Measurements from ENCODE around the gene MBNL1.

The MBNL1 gene

DNA sequence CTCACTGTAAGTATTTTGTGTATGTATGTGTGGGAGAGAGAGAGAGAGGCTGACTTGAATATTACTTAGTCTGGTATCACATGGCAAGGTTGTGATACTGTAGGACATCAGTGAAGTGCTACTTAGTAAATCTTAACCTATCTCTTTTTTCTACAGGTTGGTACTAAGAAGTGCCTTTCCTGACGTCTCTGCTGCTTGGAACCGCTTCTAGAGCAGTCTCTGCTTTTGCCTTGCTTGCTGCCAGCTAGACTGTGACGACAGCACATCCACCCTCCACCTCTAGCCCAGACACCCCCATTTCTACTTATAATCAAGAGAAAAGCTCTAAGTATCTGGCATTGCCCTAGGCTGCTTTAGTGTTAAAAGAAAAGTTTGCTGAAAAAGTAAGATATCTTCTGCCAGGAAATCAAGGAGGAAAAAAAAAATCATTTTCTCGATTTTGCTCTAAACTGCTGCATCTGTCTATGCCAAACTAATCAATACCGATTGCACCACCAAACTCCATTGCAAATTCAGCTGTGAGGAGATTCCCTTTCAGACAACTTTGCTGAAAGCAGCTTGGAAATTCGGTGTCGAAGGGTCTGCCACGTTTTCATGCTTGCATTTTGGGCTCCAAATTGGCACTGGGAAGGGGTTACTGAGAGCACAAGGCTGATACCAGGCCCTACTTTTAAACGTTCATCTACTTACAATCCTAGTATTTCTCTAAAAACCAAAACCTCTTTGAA, 30.7 kb downstream of the MBNL1 start:
- no peak for DNase-seq

DNA sequence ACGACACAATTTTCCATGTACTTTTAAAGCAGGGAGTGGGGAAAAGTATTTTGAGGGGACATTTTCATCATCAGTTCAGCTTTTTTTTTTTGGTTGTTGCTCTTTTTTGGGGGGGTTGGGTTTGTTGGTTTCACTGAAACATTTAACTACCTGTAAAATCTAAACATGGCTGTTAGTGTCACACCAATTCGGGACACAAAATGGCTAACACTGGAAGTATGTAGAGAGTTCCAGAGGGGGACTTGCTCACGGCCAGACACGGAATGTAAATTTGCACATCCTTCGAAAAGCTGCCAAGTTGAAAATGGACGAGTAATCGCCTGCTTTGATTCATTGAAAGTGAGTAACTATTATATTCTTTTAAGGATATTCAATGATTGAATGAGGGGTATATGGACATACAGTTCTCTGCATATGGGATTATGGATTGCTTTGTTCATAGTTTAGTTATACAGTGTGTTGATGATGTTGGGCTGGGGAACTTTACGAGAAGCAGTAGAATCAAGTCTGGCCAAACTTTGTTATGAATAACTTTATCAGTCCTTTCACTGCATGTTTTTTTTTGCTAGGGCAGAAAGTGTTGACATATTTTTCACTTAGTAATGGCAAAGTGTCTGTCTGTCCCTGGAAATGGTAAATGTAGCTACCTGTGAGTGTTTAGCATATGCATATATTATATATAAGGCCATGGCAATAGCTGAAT, 31.5 kb downstream of the MBNL1 start:
- DNase-seq = no peak

DNA sequence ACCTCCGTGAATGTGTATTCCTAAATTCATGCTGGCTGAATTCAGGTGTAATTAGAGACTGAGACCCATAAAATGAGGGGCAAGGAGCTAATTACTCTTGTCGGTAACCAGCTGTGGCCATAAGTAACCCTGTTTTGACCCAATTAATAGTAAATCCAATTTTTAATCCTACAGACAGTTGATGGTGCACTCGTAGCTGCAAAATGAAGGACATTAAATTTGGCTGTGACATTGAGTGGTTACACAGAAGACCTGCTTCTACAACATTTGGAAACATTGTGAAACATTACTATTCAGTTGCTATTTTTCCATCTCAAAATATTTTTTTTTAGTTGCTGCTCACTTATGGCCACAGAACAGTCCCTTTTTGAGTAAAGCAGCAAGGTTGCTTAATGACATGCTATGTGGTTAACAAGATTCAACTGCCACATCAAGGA, 33.0 kb downstream of the MBNL1 start:
- no peak for DNase-seq

DNA sequence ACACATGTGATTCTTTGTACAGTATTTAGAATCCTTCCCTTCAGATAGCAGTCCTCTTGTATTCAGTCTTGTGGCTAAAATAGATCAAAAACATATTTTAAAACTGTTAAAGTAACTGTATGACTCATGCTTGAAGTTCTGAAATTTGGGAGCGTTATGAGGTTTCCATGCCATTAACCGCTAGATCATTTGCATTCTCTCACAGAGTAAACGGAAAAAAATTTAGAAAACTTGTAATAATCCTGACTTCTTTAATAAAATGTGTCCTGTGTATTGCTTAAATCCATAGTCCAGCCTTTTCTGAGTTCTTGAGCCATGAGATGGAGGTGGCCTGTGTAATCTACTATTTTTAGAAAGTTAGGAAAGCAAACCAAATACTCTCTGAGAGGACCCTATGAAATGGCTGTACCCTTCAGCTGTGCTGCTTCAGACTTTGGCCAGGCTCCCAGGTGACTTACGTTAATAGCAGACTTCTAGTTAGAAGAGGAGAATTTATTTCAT, 33.8 kb downstream of the MBNL1 start:
- DNase-seq = no peak

DNA sequence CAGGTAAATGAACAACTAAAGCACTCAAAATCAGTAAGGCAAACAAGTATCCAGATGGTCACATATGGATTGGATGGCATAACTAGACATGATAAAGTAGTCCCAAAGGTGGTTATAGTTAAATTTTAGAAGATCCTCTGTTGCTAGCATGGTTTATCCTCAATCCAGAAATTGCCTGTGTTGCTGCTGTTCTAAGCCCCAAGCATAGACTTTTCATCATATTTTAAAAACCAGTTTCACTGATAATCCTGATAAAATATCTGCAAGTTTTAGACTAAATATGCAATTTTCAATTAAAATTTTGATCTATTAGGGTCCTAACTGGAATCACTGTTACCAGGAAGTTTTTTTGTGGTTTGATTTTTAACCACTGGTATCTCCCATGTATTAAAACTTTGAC, 35.4 kb downstream of the MBNL1 start:
- DNase-seq = no peak

DNA sequence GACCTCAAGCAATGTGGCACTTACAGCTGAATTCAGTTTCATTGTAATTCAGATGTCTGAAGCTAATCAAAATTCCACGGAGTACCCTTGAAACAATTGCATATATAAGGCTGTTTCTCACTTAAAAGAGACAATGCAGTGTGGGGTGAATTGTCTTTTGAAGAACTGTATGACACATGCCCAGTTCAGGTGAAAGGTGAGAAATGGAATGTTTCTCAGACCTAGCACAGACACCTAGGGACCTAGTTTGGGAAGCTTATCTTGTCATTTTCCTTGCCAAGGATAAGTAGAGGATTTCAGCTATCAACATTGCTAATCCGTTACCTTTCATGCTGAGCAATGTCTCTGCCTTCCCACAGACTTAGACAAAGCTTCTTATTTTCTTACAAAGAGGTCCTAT, 36.3 kb downstream of the MBNL1 start:
- no peak for DNase-seq

DNA sequence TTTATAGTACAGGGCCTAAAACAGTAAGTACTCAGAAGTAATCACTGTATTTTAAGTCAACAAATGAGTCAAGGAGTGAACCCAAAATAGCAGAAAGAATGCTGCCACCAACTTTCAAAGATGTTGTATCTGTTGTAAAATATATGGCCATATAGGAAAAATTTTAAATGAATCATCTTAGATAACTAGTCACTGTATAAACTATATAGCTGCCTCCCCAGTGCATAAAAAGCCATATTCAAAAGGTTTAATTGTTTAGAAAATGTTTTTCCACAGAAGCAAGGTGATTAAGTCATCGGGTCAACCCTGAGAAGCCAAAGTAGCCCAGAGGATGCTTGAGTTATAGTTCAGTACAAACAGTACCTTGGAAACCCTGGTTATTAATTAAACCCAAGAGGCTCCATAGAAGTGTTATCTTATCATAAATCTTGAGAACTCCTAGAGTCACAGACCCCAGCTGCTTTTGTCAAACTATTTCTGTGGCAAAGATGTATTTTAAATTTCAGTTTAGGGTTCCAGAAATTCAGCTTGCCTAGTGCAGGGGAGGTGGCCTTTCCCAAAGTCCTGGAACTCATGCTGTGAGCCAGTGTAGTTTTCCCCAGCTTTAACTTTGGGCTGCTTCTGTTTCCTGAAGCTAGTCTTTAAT, 39.2 kb downstream of the MBNL1 start:
- no peak for DNase-seq

DNA sequence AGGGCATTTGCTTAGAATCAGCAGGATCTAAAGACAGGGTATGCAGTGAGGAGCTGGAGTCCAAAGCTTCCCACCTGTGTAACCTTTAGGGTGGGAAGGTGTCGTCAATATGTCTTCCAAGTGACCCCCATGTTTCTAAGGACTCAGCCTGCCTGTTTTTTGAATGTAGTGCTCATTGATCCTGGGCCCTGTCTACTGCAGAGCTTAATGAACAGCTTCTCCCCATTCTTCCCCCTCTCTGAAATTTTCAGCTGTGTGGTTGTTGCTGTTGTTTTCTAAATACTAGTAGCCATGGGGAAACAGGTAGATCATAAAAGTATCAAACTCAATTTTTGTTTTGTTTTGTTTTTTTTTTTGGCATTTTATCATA, 39.7 kb downstream of the MBNL1 start:
- no peak for DNase-seq

DNA sequence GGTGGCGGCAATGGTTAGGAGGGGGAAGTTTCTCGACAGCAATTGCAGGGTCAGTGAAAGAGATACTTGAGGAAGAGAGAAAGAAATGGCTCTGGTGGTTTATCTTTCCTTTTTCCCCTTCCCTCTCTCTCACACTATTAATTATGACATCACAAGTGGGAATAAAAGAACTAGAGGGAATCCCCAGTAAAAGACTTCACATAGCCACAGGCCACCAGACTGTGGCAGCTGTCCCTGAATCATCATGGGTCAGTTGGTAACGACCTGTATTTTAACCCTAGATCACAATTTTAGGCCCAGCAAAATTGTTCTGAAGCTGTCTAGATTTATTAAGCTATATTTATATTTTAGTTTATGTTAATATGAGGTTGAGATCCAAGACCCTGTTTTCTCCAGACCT, 40.3 kb downstream of the MBNL1 start:
- DNase-seq = no peak

DNA sequence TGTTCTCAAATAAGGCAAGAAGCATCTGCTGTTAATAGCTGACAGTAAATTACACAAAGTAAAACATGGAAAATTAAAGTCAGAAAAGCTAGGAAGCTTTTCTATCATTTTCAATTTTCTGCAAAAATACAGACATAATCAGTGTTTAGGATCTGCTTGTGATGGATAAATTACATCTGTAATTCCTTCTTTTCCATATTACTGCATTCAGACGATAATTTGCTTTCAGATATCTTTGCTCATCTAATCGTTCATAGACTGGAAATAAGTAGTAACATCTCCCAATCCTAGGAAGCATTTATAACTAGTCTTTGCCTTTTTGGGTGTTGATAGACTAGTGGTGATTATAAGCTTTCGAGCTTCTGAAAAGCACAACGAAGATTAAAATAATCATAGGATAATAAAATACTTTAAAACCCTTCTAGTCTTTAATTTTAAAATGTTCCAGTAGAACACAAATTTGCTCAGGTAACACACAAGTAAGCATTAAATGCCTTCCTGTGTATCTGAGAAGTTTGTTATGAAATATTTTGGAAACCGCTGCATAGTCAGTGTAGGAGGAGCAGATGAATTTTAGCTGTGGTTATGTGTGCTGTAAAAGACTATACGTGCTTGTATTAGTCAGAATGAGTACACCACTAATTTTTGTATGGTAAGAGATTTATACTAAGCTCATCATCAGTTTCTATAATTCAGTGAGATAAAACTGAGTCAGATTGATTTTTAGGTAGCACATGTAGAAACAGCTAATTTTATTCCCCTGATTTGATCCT, 41.0 kb downstream of the MBNL1 start:
- no peak for DNase-seq

DNA sequence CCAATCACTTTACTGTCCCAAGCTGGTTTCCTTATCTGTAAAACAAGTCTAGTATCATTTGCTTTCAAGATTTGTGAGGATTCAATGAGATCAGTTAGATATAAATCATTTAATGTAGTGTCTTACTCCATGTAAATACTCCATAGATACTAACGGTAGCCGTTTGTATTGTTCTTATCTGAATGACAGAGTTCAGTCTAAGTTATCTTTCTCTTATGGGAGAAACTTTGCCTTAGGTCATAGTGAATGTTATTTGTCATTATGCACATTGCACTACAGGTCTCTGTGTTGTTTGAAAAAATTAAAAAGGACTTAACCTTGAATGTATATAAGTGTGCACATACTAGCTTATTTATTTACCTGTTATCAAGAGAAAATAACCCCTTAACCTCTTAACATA, 44.7 kb downstream of the MBNL1 start:
- no peak for DNase-seq

DNA sequence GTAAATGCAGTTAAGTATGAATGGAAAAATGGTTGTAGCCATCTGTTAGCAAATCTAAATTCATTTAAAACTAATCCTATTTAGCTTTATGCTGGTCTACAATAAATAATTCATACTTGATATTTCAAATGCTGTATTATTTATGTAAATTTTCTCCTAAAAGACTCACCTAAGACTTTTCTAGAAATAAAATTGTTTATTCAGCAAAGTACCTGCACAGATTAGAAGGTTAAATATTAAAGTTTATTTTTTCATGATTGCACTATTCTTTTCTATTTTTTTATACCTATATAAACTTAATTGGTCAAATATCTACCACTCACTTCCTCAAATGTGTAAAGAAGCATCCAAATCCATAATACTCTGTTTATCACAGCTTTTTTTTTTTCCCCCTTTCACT, 45.2 kb downstream of the MBNL1 start:
- no peak for DNase-seq

DNA sequence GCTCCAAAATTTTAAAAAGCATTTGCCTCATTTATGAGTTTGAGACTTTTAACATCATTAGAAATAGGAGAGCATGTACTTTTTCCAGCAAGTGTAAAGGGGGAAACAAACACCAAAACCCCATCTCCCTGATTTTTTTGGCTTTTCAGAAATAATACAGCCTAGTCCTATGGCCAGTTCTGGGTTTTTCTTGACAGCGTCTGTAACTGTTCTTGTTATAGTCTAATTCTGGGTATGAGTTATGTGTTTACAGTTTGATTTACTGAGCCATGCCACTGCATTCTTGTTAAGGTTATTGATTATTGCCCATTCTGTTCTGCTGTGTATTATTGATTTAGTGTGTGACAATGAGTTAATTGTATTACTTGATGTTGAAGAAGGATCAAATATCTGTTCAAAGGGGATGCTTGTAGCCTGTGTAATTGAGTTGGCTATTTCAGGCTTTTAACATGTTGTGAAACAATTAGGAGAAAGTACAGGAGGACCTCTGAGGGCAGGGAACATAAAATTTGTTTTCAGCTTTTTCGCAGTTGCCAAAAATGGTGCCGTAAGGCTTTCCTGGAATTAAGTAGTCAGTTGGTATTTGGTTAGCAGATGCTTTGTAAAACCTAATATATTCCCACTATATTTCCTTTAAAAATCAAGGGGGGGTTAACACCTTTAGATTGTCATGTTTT, 46.1 kb downstream of the MBNL1 start:
- no peak for DNase-seq

DNA sequence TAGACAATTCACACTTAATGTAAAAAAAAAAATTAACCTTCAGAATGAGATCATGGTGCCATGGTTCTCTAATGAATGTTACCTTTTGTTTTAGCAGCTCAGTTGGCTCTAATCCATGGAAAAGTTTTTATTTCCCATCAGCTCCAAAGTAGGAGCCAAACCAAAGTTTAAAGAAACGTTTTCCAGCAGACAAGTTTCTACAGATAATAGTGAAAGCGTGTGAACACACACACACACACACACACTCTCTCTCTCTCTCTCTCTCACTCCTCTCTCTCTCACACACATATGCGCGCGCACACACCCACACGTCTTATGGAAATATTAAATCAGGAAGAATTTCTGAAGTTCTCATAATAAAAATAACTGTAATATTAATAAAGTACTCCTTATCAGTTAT, 46.9 kb downstream of the MBNL1 start:
- DNase-seq = no peak

DNA sequence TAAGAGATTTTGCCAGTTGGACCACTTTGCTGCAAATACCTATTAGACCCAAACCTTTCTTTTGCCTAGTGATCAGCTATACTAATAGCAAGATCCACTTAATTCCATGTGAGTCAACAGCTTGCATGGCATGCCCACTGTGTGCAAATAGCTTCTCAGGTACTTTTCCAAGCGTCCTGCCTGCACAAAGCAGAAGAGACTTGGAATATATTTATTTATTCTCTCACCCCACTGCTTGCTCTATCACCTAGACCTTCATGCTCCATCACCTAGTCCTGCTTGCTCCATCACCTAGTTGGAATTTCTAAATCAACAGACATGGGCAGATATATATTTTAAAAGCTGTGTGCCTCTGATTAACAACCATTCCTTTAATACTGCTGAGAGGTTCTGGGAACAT, 47.6 kb downstream of the MBNL1 start:
- DNase-seq = no peak

DNA sequence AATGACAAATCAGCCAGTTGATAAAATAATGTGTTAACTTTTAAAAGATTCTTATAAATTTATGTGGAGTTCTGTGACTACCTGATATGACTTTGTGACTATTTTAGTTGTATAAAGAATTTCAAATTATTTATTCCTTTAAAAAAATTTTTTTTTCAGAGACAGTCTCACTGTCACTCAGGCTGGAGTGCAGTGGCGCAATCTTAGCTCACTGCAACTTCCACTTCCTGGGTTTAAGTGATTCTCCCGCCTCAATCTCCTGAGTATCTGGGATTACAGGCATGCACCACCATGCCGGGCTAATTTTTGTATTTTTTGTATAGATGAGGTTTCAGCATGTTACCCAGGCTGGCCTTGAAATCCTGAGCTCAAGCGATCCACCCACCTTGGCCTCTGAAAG, 48.5 kb downstream of the MBNL1 start:
- no peak for DNase-seq

DNA sequence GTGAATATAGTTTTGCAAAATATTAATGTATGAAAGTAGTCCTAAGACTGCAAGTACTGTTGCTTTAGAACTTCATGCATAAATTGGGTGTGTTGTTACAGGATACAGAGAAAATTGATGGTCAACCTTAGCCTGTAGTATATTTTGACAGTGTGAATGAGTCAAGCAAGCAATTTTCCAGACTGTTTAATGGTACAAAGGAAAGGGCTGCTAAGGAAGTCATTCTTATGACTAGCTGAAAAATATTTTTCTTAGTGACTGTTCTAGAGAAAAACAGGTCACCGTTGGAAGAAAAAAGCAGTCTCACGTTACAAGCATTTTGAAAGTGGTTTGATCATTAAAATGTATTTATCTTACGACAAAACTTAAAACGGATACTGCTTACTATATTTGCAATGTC, 49.2 kb downstream of the MBNL1 start:
- DNase-seq = no peak

DNA sequence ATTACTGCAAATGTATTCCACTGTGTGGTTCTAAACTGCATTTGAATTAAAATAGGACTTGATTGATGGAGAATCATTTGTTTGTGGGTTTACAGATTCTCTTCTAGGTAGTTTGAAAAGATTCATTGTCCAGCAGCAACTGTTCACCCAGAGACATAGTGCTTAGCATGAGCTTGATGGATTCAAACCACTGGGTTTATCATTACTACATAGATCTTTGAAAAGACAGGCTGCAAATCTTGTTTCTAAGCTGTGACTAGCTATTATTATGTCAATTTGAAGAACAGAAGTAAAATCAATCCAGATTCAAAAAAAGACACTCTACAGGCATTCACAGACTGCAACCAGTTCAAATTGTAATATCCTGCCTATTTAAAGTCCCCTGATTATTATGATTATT, 49.8 kb downstream of the MBNL1 start:
- DNase-seq = no peak

DNA sequence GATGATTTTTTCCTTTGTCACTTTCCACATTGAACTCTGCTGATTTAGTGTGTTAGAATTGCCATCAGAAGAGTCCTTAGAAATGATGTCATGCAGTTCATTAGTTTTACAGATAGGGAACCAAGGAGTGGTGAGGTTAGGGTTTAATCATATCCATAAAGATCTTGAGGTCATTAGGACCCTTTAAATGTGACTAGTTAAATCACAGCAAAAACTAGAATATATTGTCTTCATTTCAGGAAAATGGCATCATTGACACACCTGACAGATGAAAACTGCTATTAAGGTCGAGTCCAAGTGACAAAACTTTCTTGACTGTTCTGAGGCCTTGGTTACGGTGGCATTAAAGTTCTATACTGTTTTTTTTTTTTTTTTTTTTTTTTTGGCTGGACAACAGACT, 50.5 kb downstream of the MBNL1 start:
- DNase-seq = no peak

DNA sequence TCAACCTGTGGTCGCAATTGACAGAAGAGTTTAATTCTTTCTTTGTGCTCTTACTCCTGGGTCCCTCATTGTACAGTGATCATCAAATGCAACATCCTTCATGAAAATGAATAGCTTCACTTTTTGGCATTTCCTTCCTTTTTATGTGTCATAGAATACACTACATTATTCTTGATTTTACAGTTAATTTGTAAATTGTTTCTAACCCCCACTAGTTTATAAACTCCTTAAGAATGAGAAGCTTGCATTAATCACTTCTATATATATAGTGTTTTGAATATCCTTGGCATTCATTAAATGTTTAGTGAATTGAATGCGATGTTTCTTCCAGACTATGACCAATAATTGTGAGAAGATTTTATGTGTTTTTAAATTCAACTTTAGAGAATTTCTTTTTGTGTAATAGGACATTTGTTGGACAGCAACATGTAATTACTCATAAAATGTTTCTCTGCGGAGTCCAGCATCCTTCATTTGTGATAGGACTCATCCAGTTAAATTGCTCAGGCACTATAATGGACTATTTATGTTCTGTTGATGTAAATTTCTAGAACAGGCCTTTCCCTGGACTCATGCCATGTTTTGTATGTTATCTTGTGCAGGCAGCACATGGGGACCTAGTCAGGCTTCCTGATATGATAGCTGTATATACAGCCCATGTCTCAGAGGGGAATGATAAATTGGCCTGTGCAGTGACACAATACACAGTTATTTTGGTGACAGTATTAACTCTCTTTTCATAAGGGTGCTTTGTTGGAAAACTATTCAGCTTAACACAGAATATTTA, 51.3 kb downstream of the MBNL1 start:
- DNase-seq = no peak

DNA sequence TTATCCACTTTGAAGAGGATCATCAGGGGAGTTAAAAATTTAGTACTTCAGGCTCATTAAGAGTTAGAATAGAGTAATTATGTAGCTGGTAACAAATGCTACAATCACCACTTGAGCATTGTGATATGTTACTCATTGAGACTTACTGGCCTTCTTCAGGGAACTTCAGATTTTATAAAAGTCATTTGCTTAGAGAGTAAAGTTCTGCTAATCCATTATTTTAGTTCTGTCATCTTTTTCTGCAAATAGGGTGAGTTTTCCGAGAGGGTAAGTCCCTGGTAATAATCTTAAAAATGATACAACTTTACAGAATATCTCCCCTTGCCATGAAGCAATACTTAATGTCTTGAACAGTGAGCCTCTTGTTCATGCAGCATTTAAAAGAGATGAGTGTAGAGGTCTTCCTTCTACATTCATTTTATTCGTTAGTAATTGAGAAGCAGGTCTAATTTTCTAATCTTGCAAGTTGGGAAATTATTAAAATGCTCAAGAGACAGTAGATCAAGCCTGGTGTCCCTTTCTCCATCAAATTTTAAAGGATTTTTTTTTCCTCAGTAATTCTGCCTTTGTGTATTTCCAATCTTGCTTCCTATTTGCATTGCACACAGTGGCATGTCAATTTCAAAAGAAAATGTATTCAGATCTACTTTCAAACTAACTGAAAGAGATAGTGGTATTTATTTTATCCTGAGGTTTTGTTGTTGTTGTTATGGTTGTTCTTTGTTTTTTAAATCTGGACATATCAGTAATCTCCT, 52.6 kb downstream of the MBNL1 start:
- no peak for DNase-seq
